VCaP (cell line): ENCODE measurements around the gene KIF1A.
A peak's percentile ranks its signal among the peaks of the same experiment; 100 is the strongest.

Source experiments
- H3K27ac ChIP-seq: fragments of 450-650 bp; 2 replicates; pipeline ENCODE4 v1.5.1; 2017
- TF ChIP-seq, protein P1 (sequence below): fragments of 450-650 bp; conservative IDR thresholded peaks from 2 replicates; pipeline ENCODE4 v1.5.1; 2017; ENCODE audit warnings: mild to moderate bottlenecking, moderate library complexity

The KIF1A gene, protein sequence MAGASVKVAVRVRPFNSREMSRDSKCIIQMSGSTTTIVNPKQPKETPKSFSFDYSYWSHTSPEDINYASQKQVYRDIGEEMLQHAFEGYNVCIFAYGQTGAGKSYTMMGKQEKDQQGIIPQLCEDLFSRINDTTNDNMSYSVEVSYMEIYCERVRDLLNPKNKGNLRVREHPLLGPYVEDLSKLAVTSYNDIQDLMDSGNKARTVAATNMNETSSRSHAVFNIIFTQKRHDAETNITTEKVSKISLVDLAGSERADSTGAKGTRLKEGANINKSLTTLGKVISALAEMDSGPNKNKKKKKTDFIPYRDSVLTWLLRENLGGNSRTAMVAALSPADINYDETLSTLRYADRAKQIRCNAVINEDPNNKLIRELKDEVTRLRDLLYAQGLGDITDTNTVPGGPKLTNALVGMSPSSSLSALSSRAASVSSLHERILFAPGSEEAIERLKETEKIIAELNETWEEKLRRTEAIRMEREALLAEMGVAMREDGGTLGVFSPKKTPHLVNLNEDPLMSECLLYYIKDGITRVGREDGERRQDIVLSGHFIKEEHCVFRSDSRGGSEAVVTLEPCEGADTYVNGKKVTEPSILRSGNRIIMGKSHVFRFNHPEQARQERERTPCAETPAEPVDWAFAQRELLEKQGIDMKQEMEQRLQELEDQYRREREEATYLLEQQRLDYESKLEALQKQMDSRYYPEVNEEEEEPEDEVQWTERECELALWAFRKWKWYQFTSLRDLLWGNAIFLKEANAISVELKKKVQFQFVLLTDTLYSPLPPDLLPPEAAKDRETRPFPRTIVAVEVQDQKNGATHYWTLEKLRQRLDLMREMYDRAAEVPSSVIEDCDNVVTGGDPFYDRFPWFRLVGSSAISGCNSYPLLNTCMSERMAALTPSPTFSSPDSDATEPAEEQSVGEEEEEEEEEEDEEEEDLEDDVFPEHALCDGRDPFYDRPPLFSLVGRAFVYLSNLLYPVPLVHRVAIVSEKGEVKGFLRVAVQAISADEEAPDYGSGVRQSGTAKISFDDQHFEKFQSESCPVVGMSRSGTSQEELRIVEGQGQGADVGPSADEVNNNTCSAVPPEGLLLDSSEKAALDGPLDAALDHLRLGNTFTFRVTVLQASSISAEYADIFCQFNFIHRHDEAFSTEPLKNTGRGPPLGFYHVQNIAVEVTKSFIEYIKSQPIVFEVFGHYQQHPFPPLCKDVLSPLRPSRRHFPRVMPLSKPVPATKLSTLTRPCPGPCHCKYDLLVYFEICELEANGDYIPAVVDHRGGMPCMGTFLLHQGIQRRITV (N-terminal part only)

GRCh38 chr2:240819858-240820606, at the start of gene KIF1A:
Gene KIF1A, minus strand, starts transcription at chr2:240820219. Its CDS starts 22,467 bp downstream, at chr2:240797752.
- TF ChIP-seq, protein P1, sequence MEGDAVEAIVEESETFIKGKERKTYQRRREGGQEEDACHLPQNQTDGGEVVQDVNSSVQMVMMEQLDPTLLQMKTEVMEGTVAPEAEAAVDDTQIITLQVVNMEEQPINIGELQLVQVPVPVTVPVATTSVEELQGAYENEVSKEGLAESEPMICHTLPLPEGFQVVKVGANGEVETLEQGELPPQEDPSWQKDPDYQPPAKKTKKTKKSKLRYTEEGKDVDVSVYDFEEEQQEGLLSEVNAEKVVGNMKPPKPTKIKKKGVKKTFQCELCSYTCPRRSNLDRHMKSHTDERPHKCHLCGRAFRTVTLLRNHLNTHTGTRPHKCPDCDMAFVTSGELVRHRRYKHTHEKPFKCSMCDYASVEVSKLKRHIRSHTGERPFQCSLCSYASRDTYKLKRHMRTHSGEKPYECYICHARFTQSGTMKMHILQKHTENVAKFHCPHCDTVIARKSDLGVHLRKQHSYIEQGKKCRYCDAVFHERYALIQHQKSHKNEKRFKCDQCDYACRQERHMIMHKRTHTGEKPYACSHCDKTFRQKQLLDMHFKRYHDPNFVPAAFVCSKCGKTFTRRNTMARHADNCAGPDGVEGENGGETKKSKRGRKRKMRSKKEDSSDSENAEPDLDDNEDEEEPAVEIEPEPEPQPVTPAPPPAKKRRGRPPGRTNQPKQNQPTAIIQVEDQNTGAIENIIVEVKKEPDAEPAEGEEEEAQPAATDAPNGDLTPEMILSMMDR = no peak
- H3K27ac ChIP-seq = peak within 1 kb of the TSS; percentile 92

- H3K27ac ChIP-seq = no peak overlapping the region
- TF ChIP-seq, protein P1 = no peak
Observed at GRCh38 chr2:240869109-240869955, 49.3 kb upstream of the KIF1A start.

- TF ChIP-seq, protein P1 = no peak
- no peak within 1 kb of the TSS for H3K27ac ChIP-seq
Observed at GRCh38 chr2:240868286-240869108, 48.5 kb upstream of the KIF1A start, which contains the start of gene AGXT. Gene AGXT, plus strand, starts transcription at chr2:240868824. Its CDS starts 42 bp downstream, at chr2:240868866.

GRCh38 chr2:240865391-240865790, 45.4 kb upstream of the KIF1A start:
- TF ChIP-seq, protein P1 = no peak
- H3K27ac ChIP-seq = no peak overlapping the region

GRCh38 chr2:240864475-240864874, 44.5 kb upstream of the KIF1A start:
- H3K27ac ChIP-seq = no peak overlapping the region
- TF ChIP-seq, protein P1 = no peak
